ENCODE data around the gene LIG3. TPM values are rescaled to one million over a fixed set of nuclear protein-coding genes. Genes with fewer than 3 reads are reported as not detected.

The LIG3 gene
- total and polyA plus RNA-seq, 2 of the 13 experiments (the other 11 are each of a cell fraction or from before 2014, with no cell fraction given) = 34.4 to 36.2 TPM

- no peak for TF ChIP-seq ZNF549 (CRISPR knock-in tag; IDR thresholded peaks at IDR 0.05)
- peak; percentile 27; the same call in 1 of the 2 replicates for TF ChIP-seq MED1 (CRISPR knock-in tag; IDR thresholded peaks at IDR 0.05)
- no peak; the same call in 1 of the 2 replicates for TF ChIP-seq NR2F6 (IDR thresholded peaks at IDR 0.05)
- no peak for TF ChIP-seq NR2F6 (CRISPR knock-in tag; IDR thresholded peaks at IDR 0.05)
- TF ChIP-seq CCAR2 (optimal IDR thresholded peaks at IDR 0.05; ENCODE audit: low read depth, low read length) = no peak
- no peak for TF ChIP-seq PHF5A (CRISPR knock-in tag; IDR thresholded peaks at IDR 0.05; ENCODE audit: low read depth, unreplicated experiment)
- no peak for TF ChIP-seq SOX6 (IDR thresholded peaks at IDR 0.05)
- no peak for TF ChIP-seq SOX6 (CRISPR knock-in tag; IDR thresholded peaks at IDR 0.05)
- TF ChIP-seq ZBTB7B (CRISPR knock-in tag; IDR thresholded peaks at IDR 0.05) = no peak
- no peak for TF ChIP-seq RBM39 (IDR thresholded peaks at IDR 0.05; ENCODE audit: low read depth, low read length, poor library complexity, severe bottlenecking)
- no peak for TF ChIP-seq CREBL2 (CRISPR knock-in tag; IDR thresholded peaks at IDR 0.05; ENCODE audit: borderline replicate concordance)
- TF ChIP-seq ZNF800 (CRISPR knock-in tag; IDR thresholded peaks at IDR 0.05) = no peak
- TF ChIP-seq ATAD3A (CRISPR knock-in tag; IDR thresholded peaks at IDR 0.05) = no peak
- TF ChIP-seq IKZF4 (CRISPR knock-in tag; IDR thresholded peaks at IDR 0.05; ENCODE audit: borderline replicate concordance, low read depth, not compliant biosample characterization) = no peak
- no peak for TF ChIP-seq GRHL1 (CRISPR knock-in tag; conservative IDR thresholded peaks at IDR 0.05)
- no peak for TF ChIP-seq ZSCAN30 (CRISPR knock-in tag; IDR thresholded peaks at IDR 0.05)
- TF ChIP-seq NAIF1 (CRISPR knock-in tag; IDR thresholded peaks at IDR 0.05; ENCODE audit: borderline replicate concordance) = no peak
- no peak for TF ChIP-seq DMTF1 (CRISPR knock-in tag; IDR thresholded peaks at IDR 0.05)
- no peak for TF ChIP-seq ZBTB46 (CRISPR knock-in tag; IDR thresholded peaks at IDR 0.05; ENCODE audit: borderline replicate concordance)
- peak; percentile 57 for TF ChIP-seq HBP1 (CRISPR knock-in tag; IDR thresholded peaks at IDR 0.05; ENCODE audit: low read depth)
These were observed 19.0 kb upstream of the LIG3 start, which contains the start of the genes CCT6B and ZNF830 (continued) for GRCh38 chr17:34961093-34961911.

All from HepG2 (cell line).